Superior temporal gyrus (tissue), 1 donor: ENCODE measurements around the gene NTF3.

Experiments used
- DNase-seq: peaks from one replicate; pipeline ENCODE4 v3.0.0-alpha.2; 2016; ENCODE audit errors: extremely low spot score

The NTF3 gene

GRCh38 chr12:5432011-5432400, at the start of gene NTF3:
Gene NTF3, plus strand, starts transcription at chr12:5432108. Its CDS starts 217 bp downstream, at chr12:5432325.
- no peak for DNase-seq

GRCh38 chr12:5384015-5384414, 47.9 kb upstream of the NTF3 start:
- DNase-seq: no peak

GRCh38 chr12:5388581-5389535, 43.0 kb upstream of the NTF3 start:
- no peak for DNase-seq

GRCh38 chr12:5390174-5390799, 41.6 kb upstream of the NTF3 start:
- no peak for DNase-seq

GRCh38 chr12:5391653-5392052, 40.3 kb upstream of the NTF3 start:
- no peak for DNase-seq

GRCh38 chr12:5392961-5393360, 38.9 kb upstream of the NTF3 start:
- no peak for DNase-seq

GRCh38 chr12:5395443-5396271, 36.3 kb upstream of the NTF3 start:
- DNase-seq: no peak

GRCh38 chr12:5396541-5396940, 35.4 kb upstream of the NTF3 start:
- DNase-seq: no peak

- DNase-seq: no peak
Measured at GRCh38 chr12:5399266-5399665, 32.6 kb upstream of the NTF3 start.

- DNase-seq: no peak
Measured at GRCh38 chr12:5402009-5402935, 29.6 kb upstream of the NTF3 start.

GRCh38 chr12:5403411-5403810, 28.5 kb upstream of the NTF3 start:
- no peak for DNase-seq

- DNase-seq: no peak
Measured at GRCh38 chr12:5407034-5407856, 24.7 kb upstream of the NTF3 start.

GRCh38 chr12:5409619-5410018, 22.3 kb upstream of the NTF3 start:
- no peak for DNase-seq

- DNase-seq: no peak
Measured at GRCh38 chr12:5416571-5416970, 15.3 kb upstream of the NTF3 start.

- no peak for DNase-seq
Measured at GRCh38 chr12:5417500-5417899, 14.4 kb upstream of the NTF3 start.

- DNase-seq: peak; percentile 63
Measured at GRCh38 chr12:5428332-5429221, 3.3 kb upstream of the NTF3 start.

- DNase-seq: no peak
Measured at GRCh38 chr12:5429741-5430557, 2.0 kb upstream of the NTF3 start.
